NCI-H748 treated with DMSO at 0.1 percent for 48 hours (cell line): ENCODE results near the gene PLEKHO2.

Source experiments
- DNase-seq: peaks from one replicate; lab custom pipeline; 2025; lab: John Stamatoyannopoulos, UW

Gene PLEKHO2

DNA sequence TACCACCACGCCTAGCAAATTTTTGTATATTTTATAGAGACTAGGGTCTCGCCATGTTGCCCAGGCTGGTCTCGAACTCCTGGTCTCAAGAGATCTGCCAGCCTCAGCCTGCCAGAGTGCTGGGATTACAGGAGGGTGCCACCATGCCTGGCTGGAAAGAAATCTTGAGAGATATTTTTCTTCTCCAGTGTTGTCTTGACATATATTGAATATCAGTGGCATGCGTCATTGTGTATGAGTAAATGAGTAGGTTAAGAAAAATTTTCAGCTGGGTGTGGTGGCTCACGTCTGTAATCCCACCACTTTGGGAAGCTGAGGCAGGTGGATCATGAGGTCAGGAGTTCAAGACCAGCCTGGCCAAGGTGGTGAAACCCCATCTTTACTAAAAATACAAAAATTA, 12.7 kb upstream of the PLEKHO2 start:
- no peak for DNase-seq

DNA sequence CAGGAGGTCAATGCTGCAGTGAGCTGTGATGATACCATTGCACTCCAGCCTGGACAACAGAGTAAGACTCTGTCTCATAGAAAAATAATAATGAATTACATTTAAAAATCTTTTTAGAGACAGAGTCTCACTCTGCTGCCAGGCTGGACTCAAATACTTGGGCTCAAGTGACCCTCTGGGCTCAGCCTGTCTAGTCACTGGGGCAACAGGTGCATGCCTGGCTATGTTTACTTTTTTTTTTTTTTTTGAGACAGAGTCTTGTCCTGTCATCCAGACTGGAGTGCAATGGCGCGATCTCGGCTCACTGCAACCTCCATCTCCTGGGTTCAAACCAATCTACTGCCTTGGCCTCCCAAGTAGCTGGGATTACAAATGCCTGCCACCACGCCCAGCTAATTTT, 8.0 kb upstream of the PLEKHO2 start:
- no peak for DNase-seq

DNA sequence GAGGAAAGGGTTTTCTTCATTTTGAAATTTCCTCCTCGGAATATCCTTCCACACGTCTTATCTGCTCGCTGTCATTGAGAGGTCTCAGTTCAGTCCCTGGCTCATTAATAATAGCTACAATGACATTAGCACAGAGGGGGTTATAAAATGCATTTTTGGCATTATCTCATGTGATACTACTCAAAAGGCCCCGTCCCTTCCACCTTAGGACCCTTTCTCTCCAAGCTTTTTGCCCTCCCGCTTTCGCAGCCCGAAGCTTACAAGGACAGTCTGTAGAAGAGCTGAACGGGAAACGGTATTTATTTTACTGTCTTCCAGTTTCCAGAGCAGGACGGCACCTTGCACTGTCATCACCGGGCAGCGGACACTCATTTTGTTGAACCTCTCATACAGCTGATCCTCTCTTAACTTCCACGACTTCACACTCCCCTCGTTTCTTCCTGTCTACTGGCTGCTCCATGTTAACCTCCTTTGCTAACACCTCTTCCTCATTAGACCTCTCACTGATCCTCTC, 5.6 kb upstream of the PLEKHO2 start:
- DNase-seq: no peak

DNA sequence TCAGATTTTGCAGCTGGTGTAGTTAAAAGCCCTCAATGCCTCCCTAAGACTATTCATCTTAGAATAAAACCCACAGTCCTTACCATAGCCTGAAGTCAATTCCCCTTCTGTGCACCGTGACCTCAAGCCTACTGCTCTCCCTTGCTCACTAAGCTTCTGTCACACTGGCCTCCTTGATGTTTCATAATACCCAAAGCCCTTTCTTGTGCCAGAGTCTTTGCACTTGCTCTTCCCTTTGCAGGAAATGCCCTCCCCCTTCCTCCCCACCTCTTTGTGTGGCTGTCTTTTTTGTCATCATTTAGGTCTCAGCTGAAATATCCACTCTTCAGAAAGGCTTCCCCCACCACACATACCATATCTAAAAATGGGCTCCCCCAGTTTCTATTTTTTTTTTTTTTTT, 4.2 kb upstream of the PLEKHO2 start:
- DNase-seq: no peak

DNA sequence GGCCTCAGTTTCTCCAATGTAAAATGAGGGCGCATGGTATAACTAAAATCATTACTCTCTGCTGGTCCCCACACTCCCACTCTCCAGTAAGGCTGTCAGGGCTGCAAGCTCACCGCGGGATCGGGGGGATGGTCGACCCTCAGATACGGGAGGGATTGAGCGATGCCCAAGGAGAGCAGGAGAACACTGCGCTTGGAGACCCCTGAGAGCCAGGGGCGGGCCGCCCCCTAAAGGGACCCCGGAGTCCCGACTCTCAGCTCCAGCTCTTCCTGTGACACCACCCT, 713 bp upstream of the PLEKHO2 start:
- DNase-seq: no peak

DNA sequence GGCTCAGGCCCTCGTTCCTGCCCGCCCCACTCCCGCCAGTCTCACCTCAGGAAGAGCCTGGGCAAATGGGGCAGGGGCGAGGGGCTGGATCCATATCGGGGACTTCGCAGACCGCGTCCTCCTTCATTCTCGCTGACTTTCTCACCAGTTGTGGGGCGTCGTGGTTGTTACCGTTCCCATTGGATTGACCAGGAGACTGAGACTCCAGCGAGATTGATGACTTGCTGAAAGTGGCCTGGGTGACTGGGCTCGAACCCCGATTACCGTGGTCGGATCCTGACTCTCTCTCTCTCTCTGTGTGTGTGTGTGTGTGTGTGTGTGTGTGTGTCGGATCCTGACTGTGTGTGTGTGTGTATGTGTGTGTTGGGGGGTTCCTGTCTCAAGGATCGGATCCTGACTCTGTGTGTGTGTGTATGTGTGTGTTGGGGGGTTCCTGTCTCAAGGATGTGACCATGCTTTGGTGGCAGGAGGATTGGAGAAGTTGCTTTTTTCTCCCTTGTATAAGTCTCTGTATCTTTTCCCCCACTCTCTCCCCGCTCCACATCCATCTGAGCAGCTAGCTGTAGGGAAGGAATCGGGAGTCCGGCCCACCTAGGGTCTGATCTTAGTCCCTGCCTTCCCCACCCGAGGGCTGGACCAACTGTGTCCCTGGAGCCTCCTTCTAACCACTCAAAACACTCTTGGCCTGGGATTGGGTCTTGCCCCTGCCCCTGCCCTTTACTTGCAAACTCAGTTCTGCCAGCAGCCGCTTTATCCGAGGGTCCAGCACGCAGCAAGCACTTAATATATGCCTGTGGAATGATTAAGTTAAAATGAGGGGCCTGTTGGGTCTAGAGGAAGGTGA, 603 bp downstream of the PLEKHO2 start:
- no peak for DNase-seq

DNA sequence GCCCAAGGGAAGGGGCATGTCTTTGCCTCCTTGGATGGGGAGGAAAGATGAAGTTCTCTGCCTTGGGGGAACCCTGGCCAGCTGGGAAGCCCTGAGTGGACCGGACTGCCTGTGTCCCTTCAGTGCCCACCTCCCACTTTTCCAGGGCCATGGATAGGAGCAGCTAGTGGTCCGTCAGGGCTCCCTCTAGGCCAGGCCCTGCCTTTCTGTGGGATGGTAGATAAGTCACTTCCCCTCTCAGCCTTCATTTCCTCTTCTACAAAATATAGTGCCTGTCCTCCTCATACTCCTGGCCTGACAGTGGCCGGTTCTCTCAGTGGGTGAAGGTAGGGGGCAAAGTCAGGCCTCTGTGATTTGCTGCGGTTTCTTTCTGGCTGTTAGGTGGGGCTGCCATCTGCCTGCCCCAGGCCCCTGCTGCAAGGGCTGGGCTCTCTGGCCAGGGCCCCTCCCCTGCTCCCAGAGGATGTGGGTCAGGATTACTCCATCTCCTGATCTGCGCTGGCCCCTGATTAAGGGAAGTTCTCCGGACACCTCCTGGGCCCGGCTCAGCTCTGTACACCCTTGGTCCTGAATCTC, 1.4 kb downstream of the PLEKHO2 start:
- no peak for DNase-seq

DNA sequence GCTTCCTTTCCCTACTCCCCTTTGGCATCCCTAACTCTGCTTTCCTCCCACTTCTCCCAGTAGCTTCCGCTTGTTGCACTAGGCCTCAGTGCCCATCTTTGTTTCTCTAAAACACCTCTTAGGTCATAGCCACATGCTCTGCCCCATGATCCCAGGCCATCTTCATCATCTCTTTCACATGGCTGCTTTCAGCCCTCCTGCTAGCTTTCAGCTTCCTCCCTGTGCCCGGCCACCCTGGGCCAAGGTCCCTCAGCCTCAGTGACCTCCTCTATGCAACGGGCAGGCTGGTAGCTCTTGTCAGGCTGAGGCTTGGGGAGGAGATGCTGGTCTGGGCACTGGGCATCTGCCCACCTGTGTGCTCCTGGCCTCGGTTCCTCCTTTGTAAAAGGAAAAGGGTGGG, 2.3 kb downstream of the PLEKHO2 start:
- no peak for DNase-seq

DNA sequence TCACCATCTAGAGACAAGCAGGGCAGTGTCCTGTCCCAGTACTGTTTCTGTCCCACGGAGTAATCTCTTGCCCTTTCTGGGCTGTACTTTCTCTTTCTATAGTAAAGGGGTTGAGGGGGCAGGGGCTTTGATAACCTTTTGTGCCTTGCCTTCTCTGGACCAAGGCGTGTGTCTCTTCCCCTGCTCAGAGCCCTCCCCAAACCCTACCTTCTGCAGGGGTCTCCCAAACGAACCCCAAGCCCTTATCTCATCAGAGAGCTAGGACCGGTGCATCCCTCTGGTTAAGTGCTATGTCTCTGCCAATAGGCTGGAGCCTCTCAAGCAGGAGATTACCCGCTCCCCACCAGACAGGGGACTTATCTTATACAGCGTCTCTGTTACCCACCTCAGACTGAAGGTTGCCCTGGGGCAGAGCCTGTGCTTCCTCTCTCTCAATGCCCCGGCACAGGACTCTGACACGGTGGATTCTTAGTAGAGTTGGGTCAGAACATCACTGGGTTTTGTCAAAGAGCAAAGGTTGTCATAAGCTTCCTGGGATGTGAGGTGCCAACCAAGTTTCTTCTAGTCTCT, 2.9 kb downstream of the PLEKHO2 start:
- no peak for DNase-seq

DNA sequence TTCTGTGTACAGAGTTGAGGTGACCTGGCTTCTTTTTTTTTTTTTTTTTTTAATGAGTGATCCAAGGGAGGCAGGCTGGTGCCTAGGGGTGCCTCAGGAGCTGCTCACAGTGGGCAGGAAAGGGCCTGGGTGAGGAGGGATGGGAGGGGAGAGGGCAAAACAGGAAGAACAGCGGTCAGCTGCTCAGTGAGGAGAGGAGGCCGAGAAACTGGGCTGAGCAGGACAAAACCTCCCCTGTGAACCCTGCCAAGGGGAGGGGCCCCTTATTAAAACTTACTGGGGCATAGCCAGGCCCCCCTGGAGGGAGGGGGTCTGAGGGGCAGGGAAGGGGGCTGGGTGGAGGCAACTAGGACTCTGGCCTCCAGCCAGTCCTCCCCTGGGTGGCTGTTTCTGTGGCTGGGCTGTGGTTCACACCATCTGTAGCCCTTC, 3.5 kb downstream of the PLEKHO2 start:
- no peak for DNase-seq

DNA sequence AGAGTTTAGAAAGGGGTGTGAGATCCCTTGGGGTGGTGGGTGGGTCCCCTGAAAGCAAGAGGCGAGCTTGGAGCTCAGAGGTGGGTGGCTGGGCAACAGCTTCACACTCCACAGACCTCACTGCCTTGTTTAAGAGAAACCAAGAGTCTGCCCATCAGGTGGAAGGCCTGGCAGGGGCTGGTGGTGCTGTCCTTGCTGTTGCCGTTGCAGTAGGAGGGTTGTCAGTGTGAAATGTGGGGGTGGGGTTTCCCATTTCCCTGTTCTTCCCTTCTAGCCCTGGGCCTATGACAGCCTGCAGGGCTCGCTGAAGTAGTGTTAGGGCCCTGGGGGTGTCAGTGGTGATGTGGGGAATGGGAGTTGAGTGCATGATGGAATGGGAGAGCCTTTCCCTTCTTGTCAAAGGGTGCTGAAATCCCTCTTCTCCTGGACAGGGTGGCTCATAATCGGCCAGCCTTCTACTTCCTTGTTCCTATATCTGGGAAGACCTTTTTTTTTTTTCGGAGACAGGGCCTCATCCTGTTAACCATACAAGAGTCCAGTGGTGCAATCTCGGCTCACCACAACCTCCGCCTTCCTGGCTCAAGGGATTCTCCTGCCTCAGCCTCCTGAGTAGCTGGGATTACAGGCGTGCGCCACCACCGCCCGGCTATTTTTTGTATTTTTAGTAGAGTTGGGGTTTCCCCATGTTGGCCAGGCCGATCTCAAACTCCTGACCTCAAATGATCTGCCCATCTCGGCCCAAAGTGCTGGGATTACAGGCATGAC, 4.3 kb downstream of the PLEKHO2 start:
- no peak for DNase-seq

DNA sequence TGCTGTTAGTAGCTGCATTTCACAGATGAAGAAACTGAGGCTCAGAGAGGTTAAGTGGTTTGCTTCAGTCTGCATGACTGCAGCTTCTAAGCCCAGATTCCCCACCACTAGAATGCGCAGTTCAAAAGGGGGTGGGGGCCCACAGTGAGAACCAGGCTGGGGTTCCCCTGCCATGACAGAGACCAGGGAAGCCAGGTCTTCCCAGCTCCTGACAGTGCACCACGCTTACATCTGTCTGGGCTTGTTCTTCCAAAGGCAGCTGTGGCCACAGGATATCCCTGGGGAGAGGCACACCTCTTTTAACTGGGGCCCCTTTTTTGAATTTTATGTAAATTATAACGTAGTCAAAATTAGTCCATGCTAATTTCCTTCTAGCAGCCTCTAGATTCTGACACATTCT, 5.3 kb downstream of the PLEKHO2 start:
- DNase-seq: no peak

DNA sequence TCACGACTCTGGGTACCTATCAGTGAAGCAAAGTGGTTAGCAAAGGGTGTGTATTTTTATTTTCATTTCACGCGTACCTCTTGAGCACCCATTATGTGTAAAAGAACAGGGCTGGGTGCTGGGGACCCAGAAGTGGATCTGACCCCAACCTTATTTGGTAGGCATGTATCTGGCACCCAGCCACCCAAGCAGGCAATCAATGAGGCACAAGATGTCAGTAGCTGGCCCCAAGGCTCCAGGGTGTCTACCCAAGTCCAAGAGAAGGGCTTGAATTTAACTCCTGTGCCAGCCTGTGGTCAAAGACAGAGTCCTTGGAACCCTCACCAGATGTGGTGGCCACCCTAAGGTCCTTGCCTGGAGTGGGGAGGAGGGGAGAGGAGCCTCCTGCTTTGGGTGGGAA, 5.7 kb downstream of the PLEKHO2 start:
- no peak for DNase-seq

DNA sequence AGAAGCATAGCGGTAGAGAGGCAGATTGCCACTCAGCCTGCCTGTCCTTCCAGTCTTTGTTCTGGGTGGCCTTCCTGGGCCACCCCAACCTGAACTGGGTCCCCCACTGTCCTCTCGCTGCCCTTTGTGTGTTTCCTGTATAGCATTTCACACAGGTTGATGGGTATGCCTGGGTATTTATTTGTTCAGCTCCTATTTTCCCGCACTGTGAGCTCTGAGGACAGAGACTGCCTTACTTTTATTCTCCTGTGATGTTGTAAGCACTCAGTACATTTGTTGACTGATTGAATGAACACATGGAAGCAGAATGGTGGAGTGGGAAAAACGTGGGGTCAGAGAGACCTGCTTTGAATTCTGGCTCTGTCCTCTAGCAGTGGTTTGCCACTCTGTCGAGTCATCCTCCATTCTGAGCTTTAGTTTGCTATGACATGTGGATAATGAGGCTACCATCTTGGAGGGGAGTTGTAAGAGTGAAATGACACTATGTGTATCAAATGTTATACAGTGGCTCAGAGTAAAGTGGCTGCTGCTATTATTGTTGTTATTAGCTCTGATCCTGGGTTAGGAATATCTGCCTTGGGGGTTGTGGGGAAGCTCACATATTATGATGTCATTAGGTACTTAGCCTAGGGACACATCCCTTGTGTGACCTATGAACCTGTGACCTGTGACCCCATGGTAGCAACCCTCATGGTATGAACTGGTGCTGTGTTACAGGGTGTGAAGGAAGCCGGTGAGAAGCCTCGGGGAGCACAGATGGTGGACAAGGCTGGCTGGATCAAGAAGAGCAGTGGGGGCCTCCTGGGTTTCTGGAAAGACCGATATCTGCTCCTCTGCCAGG, 6.4 kb downstream of the PLEKHO2 start:
- no peak for DNase-seq

DNA sequence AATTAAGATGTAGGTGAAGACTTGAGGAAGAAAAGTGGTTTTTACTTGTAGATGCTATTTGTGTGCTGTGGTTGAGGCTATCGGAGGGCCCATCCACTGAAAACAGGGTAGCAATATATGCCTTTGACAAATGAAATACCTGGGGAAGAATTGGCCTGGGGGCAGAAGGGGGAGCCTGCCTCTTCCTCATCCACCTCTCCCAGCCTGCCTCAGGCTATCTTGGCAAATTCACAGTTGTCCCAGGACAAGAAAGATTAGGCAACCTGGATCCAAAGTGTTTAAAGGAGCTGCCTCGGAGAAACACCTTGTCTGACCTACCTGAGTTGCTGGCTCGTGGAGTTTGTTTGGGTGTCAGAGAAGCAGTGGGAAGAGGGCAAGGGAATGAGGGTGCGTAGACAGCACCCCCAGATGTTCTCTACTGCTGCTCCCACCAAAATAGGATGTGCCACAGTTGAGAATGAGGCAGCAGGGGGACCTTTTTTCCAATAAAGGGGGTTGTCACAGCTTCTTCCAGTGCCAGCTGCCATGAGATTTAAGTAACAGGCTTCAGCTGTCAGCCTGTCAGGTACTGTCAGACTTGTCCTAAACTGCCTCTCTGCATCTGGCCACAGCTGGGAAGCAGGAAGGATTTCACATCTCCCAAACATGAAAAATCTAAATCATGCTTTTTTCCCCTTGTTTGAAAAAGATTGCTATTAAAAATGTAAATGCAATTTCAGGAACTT, 9.2 kb downstream of the PLEKHO2 start:
- DNase-seq: no peak

DNA sequence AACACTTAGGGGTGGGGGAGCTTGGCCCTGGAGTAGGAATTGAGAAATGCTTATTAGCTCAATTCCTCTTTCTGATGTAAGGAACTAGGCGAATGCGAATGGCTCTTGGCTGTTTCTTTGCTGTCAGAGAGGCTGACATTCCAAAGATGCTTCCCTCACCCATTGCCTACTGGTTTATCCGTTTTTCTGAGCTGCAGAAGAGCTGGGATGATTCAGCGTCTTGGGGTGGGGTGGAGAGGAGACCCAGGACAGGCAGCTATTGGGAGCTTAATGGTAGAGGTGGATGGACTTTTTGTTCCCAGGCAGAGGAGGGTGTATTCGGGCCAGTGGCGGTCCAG, 9.8 kb downstream of the PLEKHO2 start:
- DNase-seq: no peak

DNA sequence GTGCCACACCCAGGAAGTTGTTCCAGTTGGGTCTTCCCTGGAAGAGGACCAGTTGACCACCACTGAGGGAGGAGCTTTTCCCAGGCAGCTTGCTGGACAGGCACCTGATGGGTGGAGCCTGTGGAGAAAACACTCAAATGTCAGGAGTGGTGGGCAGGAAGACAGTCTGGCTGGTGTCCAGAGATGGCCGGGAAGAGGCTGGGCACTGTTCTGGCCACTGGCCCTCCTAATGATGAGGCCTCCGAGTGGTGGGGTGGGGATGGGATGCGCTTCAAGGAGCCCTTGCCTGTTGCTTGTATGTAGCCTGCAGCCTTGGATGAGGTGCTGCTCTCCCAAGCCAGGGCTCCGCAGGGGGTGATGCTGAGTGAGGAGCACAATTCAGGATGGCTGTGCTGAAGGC, 12.3 kb downstream of the PLEKHO2 start:
- no peak for DNase-seq

DNA sequence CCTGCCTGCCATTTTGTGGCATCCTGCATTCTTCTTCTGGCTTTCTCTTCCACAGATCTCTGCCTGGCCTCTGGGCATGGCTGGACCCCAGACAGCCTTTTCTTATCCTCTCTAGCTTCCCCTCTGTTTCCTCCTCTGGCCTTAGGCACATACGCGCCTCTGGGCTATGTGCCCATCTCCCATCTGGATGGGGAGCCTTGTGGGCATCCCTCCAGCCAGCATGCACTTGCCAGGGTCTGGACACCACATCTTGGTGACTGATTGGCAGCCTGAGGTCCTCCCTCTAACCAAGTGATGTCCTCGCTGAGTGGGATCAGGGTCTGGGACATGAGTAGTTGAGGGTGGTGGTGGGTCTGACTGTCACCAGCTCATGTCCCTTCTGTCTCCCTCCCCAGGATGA, 12.8 kb downstream of the PLEKHO2 start:
- no peak for DNase-seq

DNA sequence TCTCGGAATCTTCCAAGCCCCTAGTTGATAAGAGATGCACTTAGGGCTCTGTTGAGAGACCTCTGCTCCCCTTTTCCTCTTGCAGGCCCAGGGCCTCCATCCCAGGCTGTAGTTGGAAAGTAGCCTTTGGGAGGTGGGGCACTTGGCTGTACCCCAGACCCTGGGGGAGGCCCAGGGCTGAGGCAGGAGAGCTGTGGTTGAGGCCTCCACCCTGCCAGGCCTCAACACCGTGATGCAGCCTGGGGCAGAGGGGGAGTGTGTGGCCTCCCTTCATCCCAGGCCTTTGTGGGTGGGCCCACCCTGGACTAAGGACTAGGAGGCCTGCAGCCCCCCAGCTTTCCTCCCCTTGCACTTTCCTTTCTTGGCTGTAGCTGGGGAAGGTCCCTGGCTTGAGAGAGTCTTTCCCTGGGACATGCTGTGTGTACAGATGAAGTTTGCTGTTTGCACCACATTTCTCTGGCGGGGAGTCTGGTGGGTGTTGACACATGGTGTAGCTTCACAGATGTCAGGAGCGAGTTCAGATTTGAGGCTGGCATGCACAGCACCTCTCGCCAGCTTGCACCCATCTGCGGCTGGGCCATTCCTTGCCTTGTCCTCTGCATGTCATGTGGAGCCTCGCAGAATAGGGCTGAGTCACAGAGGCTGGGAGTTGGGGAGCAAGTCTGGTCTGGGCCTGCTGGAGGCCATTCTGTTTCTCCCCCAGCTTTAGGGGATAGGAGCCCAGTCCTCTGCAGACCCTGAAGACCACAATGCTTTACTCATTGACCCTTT, 13.7 kb downstream of the PLEKHO2 start:
- no peak for DNase-seq

DNA sequence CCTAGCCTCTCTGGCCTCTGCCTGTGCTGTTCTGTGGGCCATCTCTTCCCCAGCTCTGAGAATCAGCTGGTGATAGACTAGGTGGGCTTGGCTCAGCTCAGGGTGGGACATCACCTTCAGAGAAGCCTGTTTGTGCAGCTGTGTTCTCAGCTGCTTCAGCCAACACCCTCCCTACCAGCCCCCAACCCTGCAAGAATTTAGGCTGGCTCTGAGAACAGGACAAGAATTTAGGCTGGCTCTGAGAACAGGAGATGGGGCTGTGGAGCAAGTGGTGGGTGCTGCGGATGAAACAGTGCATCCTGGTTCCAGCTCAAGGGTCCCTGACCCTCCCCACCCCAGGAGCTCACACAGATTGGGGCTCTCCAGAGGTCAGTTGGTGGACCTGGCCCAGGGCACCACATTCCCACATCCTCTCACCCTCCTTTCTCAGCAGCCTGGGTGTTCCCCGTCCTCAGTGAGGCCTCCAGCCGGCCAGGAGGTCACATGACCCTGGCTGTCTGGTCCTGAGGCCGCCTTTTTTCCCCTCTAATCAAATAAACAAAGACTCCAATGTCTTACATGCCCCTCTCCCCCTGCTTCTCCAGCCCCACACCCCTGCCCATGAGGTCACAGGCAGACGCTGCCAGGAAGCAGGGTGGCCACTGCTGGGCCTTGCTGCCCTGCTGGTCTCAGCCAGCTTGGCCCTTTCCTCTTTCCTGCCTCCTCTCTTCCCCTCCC, 14.9 kb downstream of the PLEKHO2 start:
- no peak for DNase-seq
